HFF-Myc (cell line): ENCODE results near the gene HOXB9.

Source experiments
- DNase-seq: peaks from one replicate; pipeline ENCODE4 v3.0.0-alpha.2; 2011; ENCODE audit warnings: low read depth; ENCODE audit errors: extremely low read depth
- H3K4me3 ChIP-seq: replicated peaks from 2 replicates; pipeline ENCODE4 v1.5.1; 2011; ENCODE audit warnings: low read depth, mild to moderate bottlenecking, control low read depth, low read length
- CTCF ChIP-seq: IDR thresholded peaks from 2 replicates; pipeline ENCODE4 v1.5.1; 2012; ENCODE audit warnings: mild to moderate bottlenecking, low read depth, low read length, control low read depth; ENCODE audit errors: missing control alignments

Gene HOXB9

GRCh38 chr17:48647963-48648245 lies 21.7 kb upstream of the HOXB9 start:
- H3K4me3 ChIP-seq = no peak overlapping the region
- no peak for TF ChIP-seq CTCF
- DNase-seq = no peak

- no peak for TF ChIP-seq CTCF
- no peak for DNase-seq
- peak overlapping the region; percentile 28 for H3K4me3 ChIP-seq
These were observed 21.2 kb upstream of the HOXB9 start for GRCh38 chr17:48647103-48647962.

GRCh38 chr17:48646183-48647102 lies 20.3 kb upstream of the HOXB9 start:
- no peak for DNase-seq
- H3K4me3 ChIP-seq = no peak overlapping the region
- TF ChIP-seq CTCF = no peak

GRCh38 chr17:48645639-48646182 lies 19.6 kb upstream of the HOXB9 start:
- no peak for DNase-seq
- H3K4me3 ChIP-seq = no peak overlapping the region
- no peak for TF ChIP-seq CTCF

GRCh38 chr17:48644910-48645557 lies 18.9 kb upstream of the HOXB9 start:
- H3K4me3 ChIP-seq = no peak overlapping the region
- no peak for TF ChIP-seq CTCF
- no peak for DNase-seq

- TF ChIP-seq CTCF = no peak
- no peak for DNase-seq
- no peak overlapping the region for H3K4me3 ChIP-seq
These were observed 18.0 kb upstream of the HOXB9 start for GRCh38 chr17:48644159-48644558.
